Activated naive CD4-positive, alpha-beta T cell (primary cell): ENCODE results near the gene HOXB1.

Source experiments
- DNase-seq, 4 experiments: peaks; one replicate each; lab custom pipeline; 2025; lab: John Stamatoyannopoulos, UW

Gene HOXB1

GRCh38 chr17:48530887-48531272 is at the start of gene HOXB1:
HOXB1 (minus strand) TSS chr17:48531011; CDS start chr17:48530904, 107 bp downstream.
- DNase-seq = no peak

- no peak for DNase-seq
Observed at GRCh38 chr17:48579760-48580554, 49.1 kb upstream of the HOXB1 start.

GRCh38 chr17:48579471-48579759 is 48.6 kb upstream of the HOXB1 start:
- DNase-seq = no peak

- no peak for DNase-seq
Observed at GRCh38 chr17:48578616-48579470, 48.0 kb upstream of the HOXB1 start.

GRCh38 chr17:48577946-48578615 is 47.3 kb upstream of the HOXB1 start, which contains the start of gene HOXB4:
HOXB4 (minus strand) TSS chr17:48578350; CDS start chr17:48578319, 31 bp downstream.
- DNase-seq = peak in 1 of 4 experiments; percentile 18

- DNase-seq = no peak
Observed at GRCh38 chr17:48577330-48577945, 46.6 kb upstream of the HOXB1 start.

GRCh38 chr17:48576479-48577309 is 45.9 kb upstream of the HOXB1 start:
- DNase-seq = no peak

GRCh38 chr17:48575673-48576478 is 45.1 kb upstream of the HOXB1 start:
- DNase-seq = no peak

- no peak for DNase-seq
Observed at GRCh38 chr17:48575066-48575582, 44.3 kb upstream of the HOXB1 start.

- no peak for DNase-seq
Observed at GRCh38 chr17:48574505-48575065, 43.8 kb upstream of the HOXB1 start.

GRCh38 chr17:48571826-48572417 is 41.1 kb upstream of the HOXB1 start:
- no peak for DNase-seq

GRCh38 chr17:48571024-48571818 is 40.4 kb upstream of the HOXB1 start:
- DNase-seq = no peak

- no peak for DNase-seq
Observed at GRCh38 chr17:48570325-48571023, 39.7 kb upstream of the HOXB1 start.

GRCh38 chr17:48569674-48570324 is 39.0 kb upstream of the HOXB1 start:
- no peak for DNase-seq

GRCh38 chr17:48569240-48569582 is 38.4 kb upstream of the HOXB1 start:
- no peak for DNase-seq

- DNase-seq = no peak
Observed at GRCh38 chr17:48568499-48569239, 37.9 kb upstream of the HOXB1 start.
